Activated B cell treated with CpG ODN at 0.5 μM for 24 hours (primary cell): Measurements from ENCODE around the gene SYTL2. TPM values are rescaled to one million over a fixed set of nuclear protein-coding genes. Genes with fewer than 3 reads are reported as not detected.

Experiments used
- ATAC-seq: fragments of 200-7000 bp; cut with Tn5 transposase; one replicate; pipeline ENCODE4 v1.10.0; 2021; ENCODE audit warnings: low read depth, mild to moderate bottlenecking, moderate library complexity
- CTCF ChIA-PET: fragments of 350-600 bp; sonication (Branson Sonifier 250); formaldehyde crosslinking; loops from one replicate; lab custom pipeline; 2021; ENCODE audit warnings: antibody characterized with exemption; lab: Charles Lee
- POLR2A ChIA-PET: fragments of 350-600 bp; sonication (Branson Sonifier 250); formaldehyde crosslinking; loops from one replicate; lab custom pipeline; 2021; ENCODE audit warnings: antibody characterized with exemption; lab: Charles Lee
- DNase-seq: peaks from one replicate; pipeline ENCODE4 v3.0.0; 2022
- H3K27ac Mint-ChIP-seq: one replicate; pipeline ENCODE4 v1.8.0; 2020; ENCODE audit warnings: mixed read lengths
- H3K27me3 Mint-ChIP-seq: one replicate; pipeline ENCODE4 v1.8.0; 2021; ENCODE audit warnings: mixed read lengths
- H3K36me3 Mint-ChIP-seq: one replicate; pipeline ENCODE4 v1.8.0; 2021; ENCODE audit warnings: low read depth, mixed read lengths
- H3K4me1 Mint-ChIP-seq: one replicate; pipeline ENCODE4 v1.8.0; 2021; ENCODE audit warnings: mixed read lengths
- H3K4me3 Mint-ChIP-seq: one replicate; pipeline ENCODE4 v1.8.0; 2020; ENCODE audit warnings: mild to moderate bottlenecking, mixed read lengths
- H3K9me3 Mint-ChIP-seq: one replicate; pipeline ENCODE4 v1.8.0; 2020; ENCODE audit warnings: mixed read lengths
- intact Hi-C: fragments of 100-400 bp; cut with micrococcal nuclease; formaldehyde crosslinking; loops from one replicate; pipeline ENCODE4 v1.15.1; 2024
- total RNA-seq: library from RNA; stranded (reverse); gene quantifications from 2 replicates; pipeline ENCODE4 v1.2.3, GENCODE V29; 2022
- TF ChIP-seq, protein P1 (sequence below): fragments of 200-600 bp; IDR thresholded peaks from one replicate; pipeline ENCODE4 v1.8.0; 2022; ENCODE audit warnings: antibody characterized with exemption, mild to moderate bottlenecking

SYTL2 gene
- total RNA-seq, 1 donor from 2014 or later = 1.1 TPM

DNA sequence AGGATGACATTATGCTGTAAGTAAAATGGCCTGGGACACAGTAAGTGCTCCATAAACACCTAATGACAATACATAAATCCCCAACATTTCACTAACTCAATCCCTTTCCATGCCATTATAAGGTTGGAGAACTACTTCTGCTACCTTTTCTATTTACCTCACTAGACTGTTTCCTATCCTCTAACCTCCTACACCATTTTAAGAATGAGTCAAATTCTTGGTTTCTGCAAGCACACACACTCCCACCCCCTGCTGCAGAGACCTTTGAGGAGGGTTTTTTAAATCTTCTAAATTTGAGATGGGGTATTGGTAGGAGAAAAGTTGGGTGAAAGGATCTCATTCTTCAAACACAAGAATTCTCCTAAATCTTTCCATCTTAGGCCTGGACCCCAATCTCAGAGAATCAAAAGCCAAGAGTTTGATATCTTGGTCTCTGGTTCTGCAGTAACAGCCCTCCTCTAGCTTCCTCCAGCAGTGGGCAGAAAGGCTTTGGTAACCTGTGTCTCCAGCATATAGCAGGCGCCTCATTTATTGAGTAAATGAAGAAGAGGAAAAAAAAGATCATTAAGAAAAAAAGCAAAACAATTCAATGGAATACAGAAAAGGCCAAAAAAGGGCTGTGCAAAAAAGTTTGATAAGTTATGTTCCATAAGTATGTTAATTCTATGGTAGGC lies 42.3 kb downstream of the SYTL2 start:
- Mint-ChIP-seq H3K27ac (no peak overlapping the region), H3K36me3 (no peaks in the 10 kb centered on the region), H3K9me3 (no peaks in the 10 kb centered on the region), H3K4me3 (no peak overlapping the region), H3K4me1 (no peaks in the 10 kb centered on the region), H3K27me3 (peaks cover 2% of the 10 kb centered on the region)
- POLR2A ChIA-PET = no interaction called here
- CTCF ChIA-PET = no interaction called here
- ATAC-seq (no peak), DNase-seq (no peak)
- TF ChIP-seq, protein P1, sequence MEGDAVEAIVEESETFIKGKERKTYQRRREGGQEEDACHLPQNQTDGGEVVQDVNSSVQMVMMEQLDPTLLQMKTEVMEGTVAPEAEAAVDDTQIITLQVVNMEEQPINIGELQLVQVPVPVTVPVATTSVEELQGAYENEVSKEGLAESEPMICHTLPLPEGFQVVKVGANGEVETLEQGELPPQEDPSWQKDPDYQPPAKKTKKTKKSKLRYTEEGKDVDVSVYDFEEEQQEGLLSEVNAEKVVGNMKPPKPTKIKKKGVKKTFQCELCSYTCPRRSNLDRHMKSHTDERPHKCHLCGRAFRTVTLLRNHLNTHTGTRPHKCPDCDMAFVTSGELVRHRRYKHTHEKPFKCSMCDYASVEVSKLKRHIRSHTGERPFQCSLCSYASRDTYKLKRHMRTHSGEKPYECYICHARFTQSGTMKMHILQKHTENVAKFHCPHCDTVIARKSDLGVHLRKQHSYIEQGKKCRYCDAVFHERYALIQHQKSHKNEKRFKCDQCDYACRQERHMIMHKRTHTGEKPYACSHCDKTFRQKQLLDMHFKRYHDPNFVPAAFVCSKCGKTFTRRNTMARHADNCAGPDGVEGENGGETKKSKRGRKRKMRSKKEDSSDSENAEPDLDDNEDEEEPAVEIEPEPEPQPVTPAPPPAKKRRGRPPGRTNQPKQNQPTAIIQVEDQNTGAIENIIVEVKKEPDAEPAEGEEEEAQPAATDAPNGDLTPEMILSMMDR = no peak
- intact Hi-C loops = no loop called here

DNA sequence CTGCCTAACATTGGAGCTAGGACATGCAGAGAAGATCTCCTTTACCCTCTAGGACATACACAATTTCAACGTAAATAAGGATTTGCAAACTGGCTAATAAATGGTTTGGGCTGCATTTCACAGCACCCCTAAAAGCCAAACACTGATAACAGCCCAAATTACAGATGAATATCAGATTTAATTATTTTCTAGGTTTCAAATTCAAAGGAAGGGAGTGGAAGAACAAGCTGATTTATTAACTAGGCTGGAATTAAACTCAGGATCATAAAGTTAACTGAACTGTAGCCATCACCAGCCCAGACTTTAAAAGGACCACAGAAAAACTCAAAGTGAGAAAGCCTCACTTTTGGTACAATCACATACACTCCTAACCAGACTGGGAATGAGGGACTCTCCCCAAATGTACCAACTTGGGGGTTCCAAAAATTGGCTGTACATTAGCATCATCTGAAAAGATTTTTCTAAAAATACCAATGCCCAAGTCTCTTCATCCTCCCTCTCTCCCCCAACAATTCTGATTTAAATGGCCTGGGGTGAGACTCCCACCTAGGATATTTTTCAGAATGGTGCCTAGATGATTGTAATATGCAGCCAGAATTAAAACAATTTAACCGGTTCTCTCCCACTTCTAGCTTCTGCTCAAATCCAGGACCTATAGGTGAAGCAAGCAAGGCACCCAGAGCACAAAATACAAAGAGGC lies 43.5 kb downstream of the SYTL2 start:
- ChIA-PET POLR2A (no interaction called here), CTCF (no interaction called here)
- ATAC-seq (no peak), DNase-seq (no peak)
- TF ChIP-seq, protein P1 = no peak
- Mint-ChIP-seq H3K9me3 (no peaks in the 10 kb centered on the region), H3K4me3 (no peak overlapping the region), H3K27me3 (peaks cover 2% of the 10 kb centered on the region), H3K36me3 (no peaks in the 10 kb centered on the region), H3K27ac (no peak overlapping the region), H3K4me1 (no peaks in the 10 kb centered on the region)
- intact Hi-C loops = no loop called here

DNA sequence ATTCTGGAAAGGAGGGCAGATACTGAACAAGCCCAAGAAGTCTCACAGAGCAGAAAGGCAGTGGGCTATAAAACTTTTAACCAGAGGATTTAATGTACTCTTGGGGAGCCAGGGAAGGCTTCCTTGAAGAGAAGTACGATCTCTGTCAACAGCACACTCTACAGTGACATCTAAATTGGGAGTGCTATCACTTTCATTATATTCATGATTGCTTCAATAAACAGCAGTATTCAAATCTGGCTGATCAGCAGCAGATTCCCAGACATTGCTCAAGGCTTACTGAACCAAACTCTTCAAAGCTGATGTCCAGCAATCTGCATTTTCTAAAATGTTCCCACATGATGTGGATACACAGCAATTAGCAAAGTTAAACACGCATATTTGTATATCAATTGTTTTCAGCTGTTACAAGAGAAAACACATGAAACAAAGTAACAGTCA lies 44.2 kb downstream of the SYTL2 start:
- no peaks in the 10 kb centered on the region for H3K4me1 Mint-ChIP-seq
- H3K27ac Mint-ChIP-seq = no peak overlapping the region
- peaks cover 2% of the 10 kb centered on the region for H3K27me3 Mint-ChIP-seq
- no peaks in the 10 kb centered on the region for H3K36me3 Mint-ChIP-seq
- ChIA-PET CTCF (no interaction called here), POLR2A (no interaction called here)
- DNase-seq (no peak), ATAC-seq (no peak)
- H3K4me3 Mint-ChIP-seq = no peak overlapping the region
- TF ChIP-seq, protein P1 = no peak
- intact Hi-C loops = no loop called here
- H3K9me3 Mint-ChIP-seq = no peaks in the 10 kb centered on the region

DNA sequence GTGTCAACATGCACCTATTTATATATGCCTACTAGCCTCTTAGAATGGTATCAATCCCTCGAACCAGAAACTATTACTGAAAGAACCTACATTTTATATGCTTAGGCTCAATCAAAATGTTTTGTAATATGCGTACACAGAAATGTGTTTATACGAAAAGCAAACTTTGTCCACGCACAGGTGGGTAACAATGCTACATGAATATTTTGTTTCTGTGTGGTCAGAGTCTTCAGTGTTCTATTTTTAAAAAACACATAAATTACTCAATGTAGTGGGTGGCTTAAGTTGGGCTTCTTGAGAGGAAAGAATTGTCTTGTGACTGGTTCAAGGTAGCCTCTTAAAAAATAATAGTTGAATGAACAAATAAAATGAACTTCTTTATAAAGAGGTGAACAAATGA lies 46.1 kb downstream of the SYTL2 start:
- DNase-seq = no peak
- H3K4me1 Mint-ChIP-seq = no peaks in the 10 kb centered on the region
- H3K9me3 Mint-ChIP-seq = no peaks in the 10 kb centered on the region
- no peak overlapping the region for H3K4me3 Mint-ChIP-seq
- no peak for ATAC-seq
- ChIA-PET CTCF (no interaction called here), POLR2A (no interaction called here)
- intact Hi-C loops = no loop called here
- H3K27ac Mint-ChIP-seq = no peak overlapping the region
- H3K27me3 Mint-ChIP-seq = peaks cover 2% of the 10 kb centered on the region
- TF ChIP-seq, protein P1 = no peak
- no peaks in the 10 kb centered on the region for H3K36me3 Mint-ChIP-seq

DNA sequence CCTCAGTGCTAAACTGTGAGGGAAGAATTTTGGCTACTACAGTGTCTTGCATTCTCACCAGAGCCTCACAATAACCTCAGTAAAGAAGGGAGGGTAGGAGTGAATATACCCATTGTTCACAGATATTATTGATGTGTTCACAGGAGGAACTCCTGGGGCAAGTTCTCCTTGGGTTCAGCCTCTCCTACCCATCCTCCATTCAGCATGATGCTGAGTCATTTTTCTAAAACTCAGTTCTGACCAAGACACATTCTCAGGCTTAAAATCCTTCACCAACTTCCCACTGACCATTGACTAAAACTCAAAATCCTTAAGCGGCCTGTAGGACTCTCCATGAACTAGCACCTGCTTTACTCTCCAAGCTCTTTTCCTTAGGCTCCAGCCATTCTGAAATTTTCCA lies 48.7 kb downstream of the SYTL2 start:
- Mint-ChIP-seq H3K27me3 (no peaks in the 10 kb centered on the region), H3K4me3 (no peak overlapping the region), H3K9me3 (no peaks in the 10 kb centered on the region), H3K36me3 (no peaks in the 10 kb centered on the region), H3K27ac (no peak overlapping the region), H3K4me1 (no peaks in the 10 kb centered on the region)
- intact Hi-C loops = no loop called here
- ChIA-PET POLR2A (no interaction called here), CTCF (no interaction called here)
- DNase-seq (no peak), ATAC-seq (no peak)
- TF ChIP-seq, protein P1 = no peak
